ENCODE measurements around the gene HTT.
"Not testable (repeated sequence)": the region's sequence is repeated elsewhere in the genome, so short reads cannot be mapped to it uniquely, and the experiment has no call there.

The HTT gene

GRCh38 chr4:3124070-3124767 is 49.7 kb downstream of the HTT start:
- no peak for DNase-seq

GRCh38 chr4:3127112-3127511 is 52.6 kb downstream of the HTT start:
- no peak for DNase-seq

DNA sequence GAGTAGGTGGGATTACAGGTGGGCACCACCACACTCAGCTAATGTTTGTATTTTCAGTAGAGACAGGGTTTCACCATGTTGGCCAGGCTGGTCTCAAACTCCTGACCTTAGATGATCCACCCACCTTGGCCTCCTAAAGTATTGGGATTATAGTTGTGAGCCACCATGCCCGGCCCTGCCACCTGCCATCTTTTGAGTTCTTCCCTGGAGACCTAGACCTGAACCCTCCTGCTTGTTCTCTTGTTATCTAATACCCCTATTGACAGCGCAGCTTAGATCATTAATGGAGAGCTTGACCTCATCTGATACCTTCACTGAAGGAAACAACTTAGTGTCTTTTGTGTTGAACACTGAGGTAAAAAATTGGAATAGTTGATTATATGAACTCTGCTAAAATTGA is 53.6 kb downstream of the HTT start:
- DNase-seq, result no peak

DNA sequence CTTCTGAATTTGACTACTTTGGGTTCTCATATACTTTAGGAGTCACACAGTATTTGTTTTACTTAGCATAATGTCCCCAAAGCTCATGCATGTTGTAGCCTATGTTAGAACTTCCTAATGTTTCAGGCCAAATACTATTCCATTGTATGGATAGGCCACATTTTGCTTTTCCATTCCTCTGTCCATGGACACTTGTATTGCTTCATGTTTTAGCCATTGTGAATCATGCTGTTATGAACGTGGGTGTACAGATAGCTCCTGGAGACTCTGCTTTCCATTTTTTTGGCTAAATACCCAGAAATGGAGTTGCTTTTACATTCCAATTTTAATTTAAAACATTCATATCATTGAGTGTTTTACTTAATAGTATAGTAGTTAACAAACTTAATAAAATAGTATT is 54.5 kb downstream of the HTT start:
- no peak for DNase-seq

GRCh38 chr4:3130201-3130600 is 55.7 kb downstream of the HTT start:
- no peak for DNase-seq

GRCh38 chr4:3130826-3131225 is 56.3 kb downstream of the HTT start:
- no peak for DNase-seq

- DNase-seq, result no peak
Measured at GRCh38 chr4:3134201-3134600, 59.7 kb downstream of the HTT start.

GRCh38 chr4:3135155-3136011 is 60.9 kb downstream of the HTT start:
- DNase-seq, result no peak

DNA sequence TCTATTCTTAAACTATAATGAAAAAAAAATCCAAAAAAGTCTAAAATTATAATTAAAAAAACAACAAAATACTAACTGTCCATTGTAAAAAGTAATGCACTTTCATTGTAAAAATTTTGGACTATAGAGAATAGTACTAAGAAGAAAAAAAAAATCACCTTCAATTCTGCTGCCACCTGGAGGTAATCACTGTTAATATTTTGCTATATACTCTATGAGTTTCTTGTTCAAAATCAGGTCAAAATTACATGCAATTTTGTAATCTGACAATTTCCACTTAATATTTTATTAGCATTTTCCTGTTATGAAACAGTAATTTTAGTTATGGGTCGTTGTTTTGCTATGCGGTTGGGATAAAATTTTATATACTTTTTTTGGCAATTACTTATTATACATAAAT is 62.0 kb downstream of the HTT start:
- DNase-seq, result no peak

- DNase-seq, result no peak
Measured at GRCh38 chr4:3137908-3138307, 63.4 kb downstream of the HTT start.

GRCh38 chr4:3145234-3145924 is 70.9 kb downstream of the HTT start:
- no peak for DNase-seq

- DNase-seq, result no peak
Measured at GRCh38 chr4:3148926-3149325, 74.4 kb downstream of the HTT start.

GRCh38 chr4:3151238-3151637 is 76.8 kb downstream of the HTT start:
- DNase-seq, result not testable (repeated sequence)

- DNase-seq, result no peak
Measured at GRCh38 chr4:3157366-3157765, 82.9 kb downstream of the HTT start.

DNA sequence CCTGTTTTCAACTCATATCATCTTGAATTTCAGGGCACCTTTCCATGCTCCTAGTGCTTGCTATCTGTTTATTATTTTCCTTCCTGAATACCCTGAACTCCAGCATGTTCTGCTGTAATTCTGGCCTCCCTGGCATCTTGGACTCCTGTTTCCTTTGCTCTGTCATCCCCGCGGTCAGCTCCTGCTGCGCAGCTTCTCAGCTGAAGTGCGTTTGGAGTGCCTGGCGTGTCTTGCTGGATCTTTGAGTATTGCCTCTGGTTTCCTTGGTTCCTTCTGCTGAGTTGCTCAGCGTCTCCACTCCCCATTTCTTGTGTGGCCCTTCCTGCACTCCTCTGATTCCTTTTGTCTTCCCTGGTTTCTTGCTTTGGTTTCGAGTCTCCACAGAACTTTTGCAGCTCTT is 84.4 kb downstream of the HTT start:
- no peak for DNase-seq

- no peak for DNase-seq
Measured at GRCh38 chr4:3160438-3160837, 86.0 kb downstream of the HTT start.

DNA sequence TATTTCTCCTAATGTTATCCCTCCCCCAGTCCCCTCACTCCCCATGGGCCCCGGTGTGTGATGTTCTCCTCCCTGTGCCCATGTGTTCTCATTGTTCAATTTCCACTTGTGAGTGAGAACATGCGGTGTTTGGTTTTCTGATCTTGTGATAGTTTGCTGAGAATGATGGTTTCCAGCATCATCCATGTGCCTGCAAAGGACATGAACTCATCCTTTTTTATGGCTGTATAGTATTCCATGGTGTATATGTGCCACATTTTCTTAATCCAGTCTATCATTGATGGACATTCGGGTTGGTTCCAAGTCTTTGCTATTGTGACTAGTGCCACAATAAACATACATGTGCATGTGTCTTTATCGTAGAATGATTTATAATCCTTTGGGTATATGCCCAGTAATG is 86.6 kb downstream of the HTT start:
- DNase-seq, result not testable (repeated sequence)

GRCh38 chr4:3166434-3166833 is 92.0 kb downstream of the HTT start:
- not testable (repeated sequence) for DNase-seq

DNA sequence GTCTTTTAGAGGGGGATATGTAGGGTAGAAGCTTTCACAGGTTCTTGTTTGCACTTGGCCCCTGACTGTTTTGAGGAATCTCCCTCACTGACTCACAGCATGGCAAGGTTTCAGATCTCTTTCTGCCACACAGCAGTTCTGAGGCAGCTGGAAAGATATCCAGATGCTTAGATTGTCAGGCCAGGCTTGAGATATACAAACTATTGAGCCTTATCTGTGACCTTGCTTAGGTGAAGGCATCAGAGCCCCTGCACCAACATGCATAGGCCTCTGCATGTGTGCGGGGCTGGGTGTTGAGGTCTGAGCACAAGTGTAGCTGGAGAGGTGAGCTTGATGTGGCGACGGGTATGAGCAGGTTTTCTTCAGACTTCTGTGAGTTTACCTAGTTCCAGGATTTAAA is 93.5 kb downstream of the HTT start:
- no peak for DNase-seq

GRCh38 chr4:3174371-3175338 is 100.2 kb downstream of the HTT start:
- no peak for DNase-seq

DNA sequence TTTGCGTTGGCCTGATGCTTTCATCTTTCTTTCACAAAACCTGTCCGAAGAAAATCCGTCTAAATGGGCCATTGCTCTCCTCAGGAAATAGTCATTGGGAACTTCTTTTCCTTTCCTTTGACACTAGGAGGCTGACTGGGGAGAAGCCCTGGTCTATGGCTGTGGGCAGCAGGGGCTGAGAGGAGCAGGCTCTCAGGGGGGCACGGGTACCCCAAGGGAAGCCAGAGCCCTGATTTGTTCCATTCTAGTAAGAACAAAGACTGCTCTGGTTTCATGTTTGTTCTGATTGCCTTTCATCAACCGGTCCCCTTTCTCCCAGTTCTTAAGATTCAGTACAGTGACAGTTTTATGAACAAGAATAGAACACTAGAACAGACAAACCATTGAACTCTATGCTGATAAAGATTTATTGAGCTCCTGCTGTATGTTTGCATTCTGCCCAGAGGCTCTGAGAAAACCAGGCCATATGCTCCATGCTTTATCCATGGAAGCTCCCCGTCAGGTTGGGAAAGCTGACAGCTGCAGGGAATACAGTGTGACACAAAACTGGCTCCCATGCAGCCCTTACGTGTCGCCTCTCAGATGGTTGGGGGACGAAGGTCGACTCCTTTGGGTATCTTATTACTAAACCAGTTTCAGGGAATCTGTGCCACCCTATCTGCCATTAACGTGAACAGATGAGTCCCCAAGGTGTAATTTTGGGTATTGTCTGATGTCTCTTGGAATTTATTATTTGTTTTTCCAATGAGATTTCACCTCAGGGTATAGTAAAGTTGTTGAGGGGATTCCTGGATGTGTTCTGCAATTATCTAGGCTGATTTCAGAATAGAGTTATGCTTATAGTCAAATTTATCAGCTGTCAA is 102.1 kb downstream of the HTT start:
- no peak for DNase-seq

DNA sequence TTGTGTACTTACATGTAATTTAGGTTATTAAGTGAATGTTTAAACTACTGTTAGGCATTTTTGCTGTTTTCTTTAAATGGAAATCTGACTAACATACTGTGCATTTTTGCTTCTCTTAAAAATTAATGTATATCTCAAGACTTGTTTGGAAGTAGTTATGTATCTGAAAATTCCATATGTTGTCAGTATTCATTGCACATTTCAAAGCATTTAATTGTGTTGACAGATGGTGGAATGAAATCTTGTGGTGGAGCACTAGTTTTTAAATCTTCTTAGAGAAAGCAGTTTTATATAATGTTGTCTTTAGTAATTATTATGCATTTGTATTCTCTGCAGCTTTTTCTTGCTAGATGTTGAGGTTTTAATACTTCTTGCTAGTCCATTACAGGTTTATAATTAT is 102.9 kb downstream of the HTT start:
- no peak for DNase-seq
